Immature natural killer cell (primary cell): ENCODE data around the gene RCC2. TPM values are rescaled to one million over a fixed set of nuclear protein-coding genes. Genes with fewer than 3 reads are reported as not detected.
A peak's percentile ranks its signal among the peaks of the same experiment; 100 is the strongest.
"Not testable (repeated sequence)": the region's sequence is repeated elsewhere in the genome, so short reads cannot be mapped to it uniquely, and the experiment has no call there.

Experiments used
- DNase-seq, 3 donors: peaks; one replicate each; pipeline ENCODE4 v3.0.0; 2022; ENCODE audit warnings: mixed read lengths in 1 of 3
- H3K27ac Mint-ChIP-seq, 6 donors: one replicate each; pipeline ENCODE4 v1.8.0; 2020; ENCODE audit warnings: mixed read lengths in 6 of 6, mild to moderate bottlenecking in 5 of 6, inconsistent platforms in 4 of 6, moderate library complexity in 3 of 6
- H3K27me3 Mint-ChIP-seq, 3 donors: one replicate each; pipeline ENCODE4 v1.8.0; 2020 to 2021; ENCODE audit warnings: low read depth in 3 of 3, mild to moderate bottlenecking in 3 of 3, mixed read lengths in 3 of 3, moderate library complexity in 3 of 3, inconsistent platforms in 1 of 3
- H3K36me3 Mint-ChIP-seq, 3 donors: one replicate each; pipeline ENCODE4 v1.8.0; 2020; ENCODE audit warnings: mixed read lengths in 3 of 3, inconsistent platforms in 2 of 3, mild to moderate bottlenecking in 2 of 3
- H3K4me1 Mint-ChIP-seq, 2 donors: one replicate each; pipeline ENCODE4 v1.8.0; 2020; ENCODE audit warnings: inconsistent platforms in 2 of 2, mild to moderate bottlenecking in 2 of 2, mixed read lengths in 2 of 2, moderate library complexity in 1 of 2
- H3K4me3 Mint-ChIP-seq, 5 donors: one replicate each; pipeline ENCODE4 v1.8.0; 2020; ENCODE audit warnings: mild to moderate bottlenecking in 5 of 5, mixed read lengths in 5 of 5, inconsistent platforms in 3 of 5, moderate library complexity in 3 of 5
- H3K9me3 Mint-ChIP-seq, 6 donors: one replicate each; pipeline ENCODE4 v1.8.0; 2020; ENCODE audit warnings: mild to moderate bottlenecking in 6 of 6, mixed read lengths in 6 of 6, inconsistent platforms in 4 of 6, moderate library complexity in 3 of 6
- polyA plus RNA-seq, 3 donors: library from polyadenylated mRNA; unstranded; fragments of 300-500 nt; fragmentation: Illumina TruSeq; gene quantifications; one replicate each; pipeline ENCODE4 v1.2.3, GENCODE V29; 2021

RCC2 gene
- polyA plus RNA-seq = 10 to 100 TPM; 22.8 to 35.5 (median 28.1) TPM

- peak within 1 kb of the TSS; percentile 88 to 99 (median 96) for H3K4me3 Mint-ChIP-seq
- H3K4me1 Mint-ChIP-seq = peaks cover 37 to 41% of the 10 kb centered on the region in 2 donors
- H3K27me3 Mint-ChIP-seq = peaks cover 3 to 28% (median 28%) of the 10 kb centered on the region in 3 donors
- H3K36me3 Mint-ChIP-seq = no peaks in the 10 kb centered on the region
- DNase-seq = peak; percentile 62 to 71 (median 69)
- peaks cover 0 to 3% (median 0%) of the 10 kb centered on the region in 6 donors for H3K9me3 Mint-ChIP-seq
- peak within 1 kb of the TSS; percentile 82 to 97 (median 90) for H3K27ac Mint-ChIP-seq
Observed at GRCh38 chr1:17439250-17440073, at the start of gene RCC2. RCC2 (minus strand) TSS chr1:17439677; CDS start chr1:17438514, 1,163 bp downstream.

- Mint-ChIP-seq H3K9me3 (peaks cover 0 to 2% (median 0%) of the 10 kb centered on the region in 6 donors), H3K4me3 (no peak overlapping the region), H3K27ac (no peak overlapping the region), H3K27me3 (peaks cover 4 to 9% (median 5%) of the 10 kb centered on the region in 3 donors), H3K36me3 (no peaks in the 10 kb centered on the region), H3K4me1 (no peaks in the 10 kb centered on the region)
- no peak for DNase-seq
Observed at GRCh38 chr1:17486242-17486641, 46.8 kb upstream of the RCC2 start.

- Mint-ChIP-seq H3K36me3 (no peaks in the 10 kb centered on the region), H3K9me3 (peaks cover 0 to 2% (median 0%) of the 10 kb centered on the region in 6 donors), H3K27me3 (peaks cover 4 to 9% (median 6%) of the 10 kb centered on the region in 3 donors), H3K27ac (no peak overlapping the region), H3K4me1 (no peaks in the 10 kb centered on the region), H3K4me3 (no peak overlapping the region)
- DNase-seq = no peak
Observed at GRCh38 chr1:17485281-17485680, 45.8 kb upstream of the RCC2 start.

DNA sequence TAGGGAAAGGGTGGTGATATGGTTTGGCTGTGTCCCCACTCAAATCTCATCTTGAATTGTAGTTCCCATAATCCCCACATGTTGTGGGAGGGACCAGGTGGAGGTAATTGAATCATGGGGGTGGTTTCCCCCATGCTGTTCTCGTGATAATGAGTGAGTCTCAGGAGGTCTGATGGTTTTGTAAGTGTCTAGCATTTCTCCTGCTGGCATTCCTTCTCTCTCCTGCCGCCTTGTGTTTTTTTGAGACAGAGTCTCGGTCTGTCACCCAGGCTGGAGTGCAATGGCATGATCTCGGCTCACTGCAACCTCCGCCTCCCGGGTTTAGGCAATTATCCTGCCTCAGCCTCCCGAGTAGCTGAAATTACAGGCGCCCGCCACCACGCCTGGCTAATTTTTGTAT is 42.5 kb upstream of the RCC2 start:
- H3K36me3 Mint-ChIP-seq, H3K27me3 Mint-ChIP-seq, H3K27ac Mint-ChIP-seq, DNase-seq, H3K4me1 Mint-ChIP-seq, H3K9me3 Mint-ChIP-seq, H3K4me3 Mint-ChIP-seq: not testable (repeated sequence)

DNA sequence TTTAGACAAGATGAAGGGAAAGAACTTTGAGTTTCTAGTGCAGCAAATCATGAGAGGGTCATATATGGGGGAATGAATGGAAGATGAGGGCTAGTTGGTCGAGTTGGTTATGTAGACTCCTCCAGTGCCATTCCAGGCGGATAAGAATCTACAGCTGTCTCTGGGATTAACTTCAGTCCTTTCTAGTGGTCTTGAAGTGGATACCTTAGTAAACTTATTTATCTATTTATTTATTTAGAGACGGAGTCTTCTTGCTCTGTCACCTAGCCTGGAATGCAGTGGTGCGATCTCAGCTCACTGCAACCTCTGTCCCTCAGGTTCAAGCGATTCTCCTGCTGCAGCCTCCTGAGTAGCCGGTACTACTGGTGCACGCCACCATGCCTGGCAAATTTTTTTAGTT is 41.4 kb upstream of the RCC2 start:
- no peak overlapping the region for H3K4me3 Mint-ChIP-seq
- H3K9me3 Mint-ChIP-seq = peaks cover 0 to 2% (median 0%) of the 10 kb centered on the region in 6 donors
- no peaks in the 10 kb centered on the region for H3K4me1 Mint-ChIP-seq
- no peaks in the 10 kb centered on the region for H3K36me3 Mint-ChIP-seq
- peaks cover 4 to 6% (median 5%) of the 10 kb centered on the region in 3 donors for H3K27me3 Mint-ChIP-seq
- no peak overlapping the region for H3K27ac Mint-ChIP-seq
- DNase-seq = no peak

DNA sequence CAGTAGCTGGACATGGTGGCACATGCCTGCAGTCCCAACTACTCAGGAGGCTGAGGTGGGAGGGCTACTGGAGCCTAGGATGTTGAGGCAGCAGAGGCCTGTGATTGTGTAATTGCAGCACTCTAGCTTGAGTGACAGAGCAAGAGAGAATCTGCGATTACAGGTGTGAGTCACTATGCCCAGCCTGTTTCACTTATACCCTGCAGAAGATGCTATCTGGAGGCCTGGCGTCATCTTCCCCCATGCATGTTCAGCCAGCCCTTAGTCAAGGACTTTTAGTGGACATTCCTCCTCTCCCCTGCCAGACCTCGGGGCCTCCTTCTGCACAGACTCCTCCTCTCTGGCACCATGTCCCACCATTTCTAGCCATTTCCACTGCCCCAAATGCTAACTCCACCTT is 36.3 kb upstream of the RCC2 start:
- H3K27me3 Mint-ChIP-seq = peaks cover 0 to 5% (median 0%) of the 10 kb centered on the region in 3 donors

DNA sequence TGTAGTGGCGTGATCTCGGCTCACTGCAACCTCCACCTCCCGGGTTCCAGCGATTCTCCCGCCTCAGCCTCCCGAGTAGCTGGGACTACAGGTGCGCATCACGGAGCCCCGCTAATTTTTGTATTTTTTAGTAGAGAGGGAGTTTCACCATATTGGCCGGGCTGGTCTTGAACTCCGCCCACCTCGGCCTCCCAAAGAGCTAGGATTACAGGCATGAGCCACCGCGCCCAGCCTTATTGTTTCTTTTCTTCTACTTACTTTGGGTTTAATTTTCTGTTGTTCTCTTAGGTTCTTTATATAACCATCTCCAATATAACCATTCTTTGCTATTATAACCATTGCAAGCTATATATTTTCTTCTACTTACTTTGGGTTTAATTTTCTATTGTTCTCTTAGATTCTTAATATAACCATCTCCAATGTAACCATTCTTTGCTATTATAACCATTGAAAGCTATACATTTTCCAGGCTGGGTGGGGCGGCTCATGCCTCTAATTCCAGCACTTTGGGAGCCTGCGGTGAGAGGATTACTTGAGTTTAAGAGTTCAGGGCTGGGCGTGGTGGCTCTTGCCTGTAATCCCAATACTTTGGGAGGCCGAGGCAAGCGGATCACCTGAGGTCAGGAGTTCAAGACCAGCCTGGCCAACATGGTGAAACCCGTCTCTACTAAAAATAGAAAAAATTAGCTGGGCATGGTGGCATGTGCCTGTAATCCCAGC is 35.5 kb upstream of the RCC2 start:
- H3K27me3 Mint-ChIP-seq, H3K4me3 Mint-ChIP-seq, H3K27ac Mint-ChIP-seq: not testable (repeated sequence)

More for the DNA sequence above, 36.3 kb upstream of the RCC2 start:
- no peaks in the 10 kb centered on the region for H3K4me1 Mint-ChIP-seq
- no peak overlapping the region for H3K27ac Mint-ChIP-seq
- H3K4me3 Mint-ChIP-seq = no peak overlapping the region
- no peaks in the 10 kb centered on the region for H3K9me3 Mint-ChIP-seq
- no peak for DNase-seq
- no peaks in the 10 kb centered on the region for H3K36me3 Mint-ChIP-seq

DNA sequence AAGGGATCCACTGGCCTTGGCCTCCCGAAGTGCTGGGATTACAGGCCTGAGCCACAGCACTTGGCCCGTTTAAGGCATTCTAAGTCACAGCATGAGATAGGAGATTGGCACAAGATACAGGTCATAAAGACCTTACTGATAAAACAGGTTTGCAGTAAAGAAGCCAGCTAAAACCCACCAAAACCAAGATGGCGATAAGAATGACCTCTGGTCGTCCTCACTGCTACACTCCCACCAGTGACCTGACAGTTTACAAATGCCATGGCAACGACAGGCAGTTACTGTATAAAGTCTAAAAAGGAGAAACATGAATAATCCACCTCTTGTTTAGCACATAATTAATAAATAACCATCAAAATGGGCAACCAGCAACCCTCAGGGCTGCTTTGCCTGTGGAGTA is 33.3 kb upstream of the RCC2 start:
- DNase-seq = no peak
- no peaks in the 10 kb centered on the region for H3K36me3 Mint-ChIP-seq
- H3K27ac Mint-ChIP-seq = no peak overlapping the region
- no peaks in the 10 kb centered on the region for H3K4me1 Mint-ChIP-seq
- H3K27me3 Mint-ChIP-seq = peaks cover 0 to 3% (median 0%) of the 10 kb centered on the region in 3 donors
- H3K4me3 Mint-ChIP-seq = no peak overlapping the region
- H3K9me3 Mint-ChIP-seq = no peaks in the 10 kb centered on the region

More for the DNA sequence above, 35.5 kb upstream of the RCC2 start:
- not testable (repeated sequence) for H3K9me3 Mint-ChIP-seq, H3K4me1 Mint-ChIP-seq, DNase-seq, H3K36me3 Mint-ChIP-seq

DNA sequence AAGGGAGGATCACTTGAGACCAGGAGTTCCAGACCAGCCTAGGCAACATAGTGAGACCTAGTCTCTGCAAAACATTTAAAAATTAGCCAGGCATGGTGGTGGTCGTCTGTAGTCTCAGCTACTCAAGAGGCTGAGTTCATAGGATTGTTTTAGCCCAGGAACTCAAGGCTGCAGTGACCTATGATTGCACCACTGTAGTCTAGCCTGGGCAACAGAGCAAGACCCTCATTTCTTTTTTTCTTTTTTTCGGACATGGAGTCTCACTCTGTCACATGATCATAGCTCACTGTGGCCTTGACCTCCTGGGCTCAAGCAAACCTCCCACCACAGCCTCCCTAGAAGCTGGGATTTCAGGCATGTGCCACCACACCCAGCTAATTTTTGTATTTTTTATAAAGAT is 31.9 kb upstream of the RCC2 start:
- Mint-ChIP-seq H3K36me3 (no peaks in the 10 kb centered on the region), H3K4me1 (no peaks in the 10 kb centered on the region), H3K9me3 (no peaks in the 10 kb centered on the region), H3K4me3 (no peak overlapping the region), H3K27ac (no peak overlapping the region), H3K27me3 (peaks cover 0 to 3% (median 0%) of the 10 kb centered on the region in 3 donors)
- no peak for DNase-seq

- H3K36me3 Mint-ChIP-seq = no peaks in the 10 kb centered on the region
- no peaks in the 10 kb centered on the region for H3K4me1 Mint-ChIP-seq
- H3K9me3 Mint-ChIP-seq = no peaks in the 10 kb centered on the region
- no peak overlapping the region for H3K27ac Mint-ChIP-seq
- H3K4me3 Mint-ChIP-seq = no peak overlapping the region
- DNase-seq = no peak
- peaks cover 0 to 3% (median 0%) of the 10 kb centered on the region in 3 donors for H3K27me3 Mint-ChIP-seq
Observed at GRCh38 chr1:17470021-17470799, 30.7 kb upstream of the RCC2 start.

DNA sequence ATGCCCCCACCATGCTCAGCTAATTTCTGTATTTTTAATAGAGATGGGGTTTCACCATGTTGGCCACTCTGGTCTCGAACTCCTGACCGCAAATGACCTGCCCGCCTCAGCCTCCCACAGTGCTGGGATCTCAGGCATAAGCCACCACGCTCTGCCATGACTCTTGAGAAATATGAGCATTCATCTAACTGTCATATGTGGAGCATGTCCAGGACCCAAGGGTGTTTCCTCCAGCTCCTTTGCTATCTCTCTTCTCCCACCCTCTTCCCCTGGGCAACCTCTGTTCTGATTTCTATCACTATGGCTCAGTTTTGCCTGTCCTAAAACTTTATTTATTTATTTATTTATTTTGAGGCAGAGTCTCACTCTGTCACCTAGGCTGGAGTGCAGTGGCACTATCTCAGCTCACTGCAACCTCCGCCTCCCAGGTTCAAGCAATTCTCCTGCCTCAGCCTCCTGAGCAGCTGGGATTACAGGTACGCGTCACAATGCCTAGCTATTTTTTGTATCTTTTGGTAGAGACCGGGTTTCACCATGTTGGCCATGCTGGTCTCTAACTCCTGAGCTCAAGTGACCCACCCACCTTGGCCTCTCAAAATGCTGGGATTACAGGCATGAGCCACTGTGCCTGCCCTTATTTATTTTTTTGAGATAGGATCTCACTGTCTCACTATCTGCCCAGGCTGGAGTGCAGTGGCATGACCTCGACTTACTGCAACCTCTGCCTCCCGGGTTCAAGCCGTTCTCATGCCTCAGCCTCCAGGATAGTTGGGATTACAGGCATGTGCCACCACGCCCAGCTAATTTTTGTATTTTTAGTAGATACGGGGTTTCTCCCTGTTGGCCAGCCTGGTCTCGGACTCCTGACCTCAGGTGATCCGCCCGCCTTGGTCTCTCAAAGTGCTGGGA is 29.1 kb upstream of the RCC2 start:
- not testable (repeated sequence) for H3K27ac Mint-ChIP-seq, DNase-seq, H3K9me3 Mint-ChIP-seq, H3K4me3 Mint-ChIP-seq, H3K36me3 Mint-ChIP-seq, H3K27me3 Mint-ChIP-seq, H3K4me1 Mint-ChIP-seq

- peaks cover 0 to 2% (median 0%) of the 10 kb centered on the region in 3 donors for H3K27me3 Mint-ChIP-seq
- H3K9me3 Mint-ChIP-seq = no peaks in the 10 kb centered on the region
- H3K4me1 Mint-ChIP-seq = no peaks in the 10 kb centered on the region
- H3K4me3 Mint-ChIP-seq = no peak overlapping the region
- H3K36me3 Mint-ChIP-seq = no peaks in the 10 kb centered on the region
- H3K27ac Mint-ChIP-seq = no peak overlapping the region
- no peak for DNase-seq
Observed at GRCh38 chr1:17466359-17466758, 26.9 kb upstream of the RCC2 start.

DNA sequence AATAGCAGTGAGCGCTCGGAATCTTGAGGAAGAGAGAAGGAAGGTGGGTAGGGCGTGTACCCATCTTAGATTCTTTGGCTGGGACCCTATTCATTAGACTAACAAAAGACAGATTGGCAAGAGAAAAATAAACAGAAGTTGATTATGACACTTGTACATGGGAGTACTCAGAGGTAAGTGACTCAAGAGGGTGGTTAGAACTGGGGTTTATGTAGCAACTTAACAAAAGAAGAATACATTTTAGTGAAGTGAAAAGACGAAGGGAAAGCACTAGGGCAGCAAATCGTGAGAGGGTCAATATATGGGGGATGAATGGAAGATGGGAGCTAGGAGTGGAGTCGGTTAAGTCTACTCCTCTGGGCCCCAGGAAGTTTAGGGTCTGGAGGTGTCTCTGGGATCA is 25.8 kb upstream of the RCC2 start:
- DNase-seq = no peak
- Mint-ChIP-seq H3K27ac (no peak overlapping the region), H3K9me3 (no peaks in the 10 kb centered on the region), H3K27me3 (peaks cover 0 to 2% (median 0%) of the 10 kb centered on the region in 3 donors), H3K4me1 (no peaks in the 10 kb centered on the region), H3K4me3 (no peak overlapping the region), H3K36me3 (no peaks in the 10 kb centered on the region)
